SK-MEL-5 (cell line): ENCODE results near the gene METRNL. TPM values are rescaled to one million over a fixed set of nuclear protein-coding genes. Genes with fewer than 3 reads are reported as not detected.
A peak's percentile ranks its signal among the peaks of the same experiment; 100 is the strongest.
"Not testable (repeated sequence)": the region's sequence is repeated elsewhere in the genome, so short reads cannot be mapped to it uniquely, and the experiment has no call there.

ENCODE experiments used
- DNase-seq: peaks from one replicate; pipeline ENCODE4 v3.0.0-alpha.2; 2016; ENCODE audit warnings: low read depth, low spot score
- in situ Hi-C: cut with HindIII; loops from 2 replicates; pipeline ENCODE4 v1.10.0; 2016; ENCODE audit warnings: low sequenced_read_pairs, high pct_unique_total_duplicates, low pct_unique_long_range_greater_than_20kb
- polyA plus RNA-seq, 2 experiments: library from polyadenylated mRNA; depleted of rRNA; stranded (reverse); fragments of >200 nt; gene quantifications; 2 replicates each; pipeline ENCODE4 v1.2.3, GENCODE V29; 2015
- total RNA-seq: library from RNA; depleted of rRNA; stranded (reverse); fragments of >200 nt; shearing (Covaris generic); gene quantifications from 2 replicates; pipeline ENCODE4 v1.2.3, GENCODE V29; 2014; rRNA removed

METRNL gene, protein sequence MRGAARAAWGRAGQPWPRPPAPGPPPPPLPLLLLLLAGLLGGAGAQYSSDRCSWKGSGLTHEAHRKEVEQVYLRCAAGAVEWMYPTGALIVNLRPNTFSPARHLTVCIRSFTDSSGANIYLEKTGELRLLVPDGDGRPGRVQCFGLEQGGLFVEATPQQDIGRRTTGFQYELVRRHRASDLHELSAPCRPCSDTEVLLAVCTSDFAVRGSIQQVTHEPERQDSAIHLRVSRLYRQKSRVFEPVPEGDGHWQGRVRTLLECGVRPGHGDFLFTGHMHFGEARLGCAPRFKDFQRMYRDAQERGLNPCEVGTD
- total RNA-seq, result 19.7 and 23.4 TPM in 2 replicates
- polyA plus RNA-seq (2015; cell fraction: cytosol; rRNA removed), result 29.4 and 37.0 TPM in 2 replicates
- 10.3 and 12.9 TPM in 2 replicates for polyA plus RNA-seq (2015; cell fraction: nucleus; rRNA removed)

GRCh38 chr17:83079352-83079747 lies at the start of gene METRNL:
TSS of gene METRNL (plus strand) at chr17:83079609. CDS start at chr17:83079816, 207 bp downstream.
- DNase-seq, result peak; percentile 53
- in situ Hi-C loops, result no loop called here

DNA sequence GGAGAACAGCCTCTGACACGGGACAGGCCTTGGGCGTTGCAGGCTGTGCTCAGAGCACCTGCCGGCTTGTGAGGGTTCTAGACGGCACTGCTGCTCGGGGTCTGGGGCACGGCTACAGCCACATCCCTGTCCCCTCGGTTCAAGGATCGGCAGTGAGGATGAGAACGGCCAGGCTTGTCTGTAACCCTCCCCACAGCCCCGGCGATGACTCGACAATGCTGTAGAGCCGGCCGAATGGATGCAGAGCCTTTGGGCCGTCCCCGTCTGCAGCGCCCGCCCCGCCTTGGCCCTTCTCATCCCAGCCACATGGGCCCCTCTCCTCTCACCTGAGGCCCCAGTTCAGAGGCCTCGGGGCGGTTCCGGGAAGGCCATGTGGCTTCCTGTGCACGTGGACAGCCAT lies 49.0 kb upstream of the METRNL start:
- no peak for DNase-seq
- in situ Hi-C loops, result no loop called here

GRCh38 chr17:83031321-83031945 lies 48.0 kb upstream of the METRNL start:
- in situ Hi-C loops, result no loop called here
- no peak for DNase-seq

DNA sequence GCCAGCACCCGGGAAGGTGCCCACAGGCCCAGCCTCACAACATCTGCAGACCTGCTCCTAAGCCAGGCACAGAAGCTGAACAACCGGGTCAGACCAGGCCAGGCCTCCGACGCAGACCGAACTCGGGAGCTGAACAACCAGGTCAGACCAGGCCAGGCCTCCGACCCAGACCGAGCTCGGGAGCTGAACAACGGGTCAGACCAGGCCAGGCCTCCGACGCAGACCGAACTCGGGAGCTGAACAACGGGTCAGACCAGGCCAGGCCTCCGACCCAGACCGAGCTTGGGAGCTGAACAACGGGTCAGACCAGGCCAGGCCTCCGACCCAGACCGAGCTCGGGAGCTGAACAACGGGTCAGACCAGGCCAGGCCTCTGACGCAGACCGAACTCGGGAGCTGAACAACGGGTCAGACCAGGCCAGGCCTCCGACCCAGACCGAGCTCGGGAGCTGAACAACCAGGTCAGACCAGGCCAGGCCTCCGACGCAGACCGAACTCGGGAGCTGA lies 47.4 kb upstream of the METRNL start:
- DNase-seq, in situ Hi-C loops: not testable (repeated sequence)

DNA sequence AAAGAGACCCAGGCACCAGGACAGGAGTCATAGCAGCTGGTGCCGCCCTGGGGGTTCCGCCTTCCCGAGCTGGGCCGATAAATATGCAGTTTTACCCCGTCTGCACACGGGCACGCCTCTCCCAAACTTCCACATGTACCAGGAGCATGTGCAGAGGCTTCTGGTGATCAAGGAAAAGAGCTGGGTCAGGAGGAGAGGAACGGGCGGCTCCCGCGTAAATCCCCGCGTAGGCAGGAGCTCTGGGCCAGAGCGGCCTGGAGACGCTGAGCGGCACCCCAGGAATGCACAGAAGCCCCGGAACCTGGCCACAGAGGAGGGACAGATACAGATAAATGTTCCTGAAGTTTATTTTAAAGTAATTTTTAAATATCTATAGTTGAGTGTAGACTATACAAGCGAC lies 46.6 kb upstream of the METRNL start:
- in situ Hi-C loops, result no loop called here
- DNase-seq, result no peak

DNA sequence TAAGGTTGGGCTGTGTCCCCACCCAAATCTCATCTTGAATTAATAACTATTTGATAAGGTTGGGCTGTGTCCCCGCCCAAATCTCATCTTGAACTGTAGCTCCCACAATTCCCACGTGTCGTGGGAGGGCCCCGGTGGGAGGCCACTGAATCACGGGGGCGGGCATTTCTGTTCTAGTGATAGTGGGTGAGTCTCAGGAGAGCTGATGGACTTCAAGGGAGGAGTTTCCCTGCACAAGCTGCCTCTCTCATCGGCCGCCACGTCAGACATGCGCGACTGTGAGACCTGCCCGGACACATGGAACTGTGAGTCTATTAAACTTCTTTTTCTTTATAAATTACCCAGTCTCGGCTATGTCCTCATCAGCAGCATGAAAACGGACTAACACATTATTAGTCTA lies 44.9 kb upstream of the METRNL start:
- in situ Hi-C loops, result no loop called here
- no peak for DNase-seq

DNA sequence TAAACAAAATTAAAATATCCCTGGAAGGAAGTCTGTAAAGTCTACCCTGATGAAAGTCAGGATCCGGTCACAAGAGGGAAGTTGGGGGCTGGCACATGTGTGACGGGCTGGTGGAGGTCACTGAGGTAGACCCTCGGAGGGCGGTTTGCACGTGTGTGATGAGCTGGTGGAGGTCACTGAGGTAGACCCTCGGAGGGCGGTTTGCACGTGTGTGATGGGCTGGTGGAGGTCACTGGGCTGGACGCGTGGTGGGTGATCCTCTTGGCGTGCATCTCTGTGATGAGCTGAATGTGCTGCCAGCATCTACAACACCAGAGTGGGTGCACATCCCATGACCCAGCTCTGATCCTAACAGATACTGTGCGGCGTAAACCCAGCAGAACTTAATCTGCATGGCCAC lies 43.7 kb upstream of the METRNL start:
- in situ Hi-C loops, result no loop called here
- no peak for DNase-seq

GRCh38 chr17:83036193-83036592 lies 43.2 kb upstream of the METRNL start:
- in situ Hi-C loops, result no loop called here

GRCh38 chr17:83036666-83037065 lies 42.7 kb upstream of the METRNL start:
- in situ Hi-C loops, result no loop called here

More at GRCh38 chr17:83036193-83036592, 43.2 kb upstream of the METRNL start:
- DNase-seq, result no peak

GRCh38 chr17:83037084-83037873 lies 42.1 kb upstream of the METRNL start:
- in situ Hi-C loops, result no loop called here
- no peak for DNase-seq

More at GRCh38 chr17:83036666-83037065, 42.7 kb upstream of the METRNL start:
- no peak for DNase-seq

DNA sequence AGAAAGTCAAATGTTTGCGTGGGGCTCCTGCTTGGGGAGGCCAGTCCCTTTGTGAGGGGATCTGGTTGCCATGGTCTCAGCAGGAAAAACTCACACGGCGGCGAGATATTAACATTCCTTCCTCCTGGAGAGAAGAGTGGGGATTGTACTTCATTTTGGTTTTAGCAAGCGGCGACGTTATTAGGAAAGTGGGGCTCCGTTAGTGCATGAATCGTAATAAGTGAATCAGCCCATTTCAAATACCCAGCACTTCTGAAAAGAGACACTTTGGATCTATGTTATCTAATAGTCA lies 41.6 kb upstream of the METRNL start:
- no peak for DNase-seq
- in situ Hi-C loops, result no loop called here

DNA sequence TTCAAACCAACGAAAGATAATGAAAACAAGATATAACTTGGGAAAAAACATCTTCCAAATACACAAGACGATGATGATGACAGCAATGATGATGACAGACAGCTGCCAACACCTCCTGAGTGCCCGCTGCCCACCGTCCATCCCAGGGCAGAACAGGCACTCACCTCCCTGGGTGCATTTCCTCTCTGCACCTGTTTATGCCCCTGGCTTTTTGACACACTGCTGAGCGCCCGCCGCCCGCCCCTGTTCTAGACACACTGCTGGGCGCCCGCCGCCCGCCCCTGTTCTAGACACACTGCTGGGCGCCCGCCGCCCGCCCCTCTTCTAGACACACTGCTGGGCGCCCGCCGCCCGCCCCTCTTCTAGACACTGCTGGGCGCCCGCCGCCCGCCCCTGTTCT lies 40.4 kb upstream of the METRNL start:
- DNase-seq, in situ Hi-C loops: not testable (repeated sequence)

- DNase-seq, result no peak
- in situ Hi-C loops, result no loop called here
Measured at GRCh38 chr17:83041305-83041704, 38.1 kb upstream of the METRNL start.

GRCh38 chr17:83042522-83043158 lies 36.8 kb upstream of the METRNL start:
- in situ Hi-C loops, result no loop called here
- DNase-seq, result no peak

- in situ Hi-C loops, result not testable (repeated sequence)
Measured at GRCh38 chr17:83044479-83044878, 34.9 kb upstream of the METRNL start.

GRCh38 chr17:83046448-83047181 lies 32.8 kb upstream of the METRNL start:
- in situ Hi-C loops, result no loop called here
- no peak for DNase-seq

More at GRCh38 chr17:83044479-83044878, 34.9 kb upstream of the METRNL start:
- DNase-seq, result not testable (repeated sequence)

GRCh38 chr17:83047182-83047478 lies 32.3 kb upstream of the METRNL start:
- in situ Hi-C loops, result no loop called here
- no peak for DNase-seq
